ENCODE results near the gene IWS1. TPM values are rescaled to one million over a fixed set of nuclear protein-coding genes. Genes with fewer than 3 reads are reported as not detected.

The IWS1 gene
- total RNA-seq, 1 experiment from 2014 or later: 22.7 TPM

GRCh38 chr2:127541809-127542208, 15.5 kb upstream of the IWS1 start:
- Histone ChIP-seq H3K9me3 (ENCODE audit: low read length) (no peaks in the 10 kb centered on the region), H2AFZ (ENCODE audit: low read length) (no peak overlapping the region), H3K4me2 (ENCODE audit: low read depth, low read length, poor library complexity, severe bottlenecking) (no peak overlapping the region), H3K36me3 (ENCODE audit: insufficient read depth, low read length) (no peaks in the 10 kb centered on the region), H4K20me1 (ENCODE audit: insufficient read depth, low read depth, low read length) (no peaks in the 10 kb centered on the region), H3K79me2 (ENCODE audit: low read length) (no peaks in the 10 kb centered on the region), H3K9me2 (replicated peaks; ENCODE audit: insufficient read depth, low read length) (no peaks in the 10 kb centered on the region), H3K27me3 (ENCODE audit: low read length) (no peaks in the 10 kb centered on the region), H3K4me3 (ENCODE audit: low read length) (no peak overlapping the region), H3K9ac (ENCODE audit: low read length) (no peak overlapping the region), H3K4me1 (ENCODE audit: low read length) (no peaks in the 10 kb centered on the region), H3K27ac (ENCODE audit: low read length) (no peak overlapping the region)
- DNase-seq: no peak

- Histone ChIP-seq H3K4me3 (ENCODE audit: low read length) (no peak overlapping the region), H2AFZ (ENCODE audit: low read length) (no peak overlapping the region), H3K9me2 (replicated peaks; ENCODE audit: insufficient read depth, low read length) (no peaks in the 10 kb centered on the region), H3K27me3 (ENCODE audit: low read length) (no peaks in the 10 kb centered on the region), H3K9me3 (ENCODE audit: low read length) (no peaks in the 10 kb centered on the region), H3K36me3 (ENCODE audit: insufficient read depth, low read length) (no peaks in the 10 kb centered on the region), H3K4me1 (ENCODE audit: low read length) (no peaks in the 10 kb centered on the region), H3K79me2 (ENCODE audit: low read length) (no peaks in the 10 kb centered on the region), H3K9ac (ENCODE audit: low read length) (no peak overlapping the region), H4K20me1 (ENCODE audit: insufficient read depth, low read depth, low read length) (no peaks in the 10 kb centered on the region), H3K27ac (ENCODE audit: low read length) (no peak overlapping the region), H3K4me2 (ENCODE audit: low read depth, low read length, poor library complexity, severe bottlenecking) (no peak overlapping the region)
- no peak for DNase-seq
Observed at GRCh38 chr2:127537644-127538043, 11.4 kb upstream of the IWS1 start.

GRCh38 chr2:127536707-127537541, 10.6 kb upstream of the IWS1 start:
- Histone ChIP-seq H4K20me1 (ENCODE audit: insufficient read depth, low read depth, low read length) (no peaks in the 10 kb centered on the region), H3K4me1 (ENCODE audit: low read length) (no peaks in the 10 kb centered on the region), H3K9me3 (ENCODE audit: low read length) (no peaks in the 10 kb centered on the region), H3K27me3 (ENCODE audit: low read length) (no peaks in the 10 kb centered on the region), H3K27ac (ENCODE audit: low read length) (no peak overlapping the region), H3K36me3 (ENCODE audit: insufficient read depth, low read length) (no peaks in the 10 kb centered on the region), H3K4me2 (ENCODE audit: low read depth, low read length, poor library complexity, severe bottlenecking) (no peak overlapping the region), H2AFZ (ENCODE audit: low read length) (no peak overlapping the region), H3K79me2 (ENCODE audit: low read length) (no peaks in the 10 kb centered on the region), H3K9me2 (replicated peaks; ENCODE audit: insufficient read depth, low read length) (no peaks in the 10 kb centered on the region), H3K9ac (ENCODE audit: low read length) (no peak overlapping the region), H3K4me3 (ENCODE audit: low read length) (no peak overlapping the region)
- DNase-seq: peak; percentile 33

GRCh38 chr2:127535918-127536317, 9.6 kb upstream of the IWS1 start:
- Histone ChIP-seq H3K4me1 (ENCODE audit: low read length) (no peaks in the 10 kb centered on the region), H3K9ac (ENCODE audit: low read length) (no peak overlapping the region), H3K4me3 (ENCODE audit: low read length) (no peak overlapping the region), H3K4me2 (ENCODE audit: low read depth, low read length, poor library complexity, severe bottlenecking) (no peak overlapping the region), H4K20me1 (ENCODE audit: insufficient read depth, low read depth, low read length) (no peaks in the 10 kb centered on the region), H3K27ac (ENCODE audit: low read length) (no peak overlapping the region), H3K27me3 (ENCODE audit: low read length) (no peaks in the 10 kb centered on the region), H2AFZ (ENCODE audit: low read length) (no peak overlapping the region), H3K36me3 (ENCODE audit: insufficient read depth, low read length) (no peaks in the 10 kb centered on the region), H3K9me2 (replicated peaks; ENCODE audit: insufficient read depth, low read length) (no peaks in the 10 kb centered on the region), H3K79me2 (ENCODE audit: low read length) (no peaks in the 10 kb centered on the region), H3K9me3 (ENCODE audit: low read length) (no peaks in the 10 kb centered on the region)
- DNase-seq: peak; percentile 20

GRCh38 chr2:127535422-127535901, 9.2 kb upstream of the IWS1 start, which contains the start of gene MYO7B:
Gene MYO7B, plus strand, starts transcription at chr2:127535683. Its CDS starts 24,040 bp downstream, at chr2:127559723.
- H3K9me3 ChIP-seq (ENCODE audit: low read length): no peaks in the 10 kb centered on the region
- no peaks in the 10 kb centered on the region for H4K20me1 ChIP-seq (ENCODE audit: insufficient read depth, low read depth, low read length)
- no peaks in the 10 kb centered on the region for H3K36me3 ChIP-seq (ENCODE audit: insufficient read depth, low read length)
- no peaks in the 10 kb centered on the region for H3K9me2 ChIP-seq (replicated peaks; ENCODE audit: insufficient read depth, low read length)
- H3K79me2 ChIP-seq (ENCODE audit: low read length): no peaks in the 10 kb centered on the region
- peak; percentile 34 for DNase-seq
- no peak within 1 kb of the TSS for H3K27ac ChIP-seq (ENCODE audit: low read length)
- no peaks in the 10 kb centered on the region for H3K4me1 ChIP-seq (ENCODE audit: low read length)
- no peak within 1 kb of the TSS for H3K9ac ChIP-seq (ENCODE audit: low read length)
- H3K4me3 ChIP-seq (ENCODE audit: low read length): no peak within 1 kb of the TSS
- H3K4me2 ChIP-seq (ENCODE audit: low read depth, low read length, poor library complexity, severe bottlenecking): no peak within 1 kb of the TSS
- no peaks in the 10 kb centered on the region for H3K27me3 ChIP-seq (ENCODE audit: low read length)
- H2AFZ ChIP-seq (ENCODE audit: low read length): no peak within 1 kb of the TSS

GRCh38 chr2:127532296-127532695, 6.0 kb upstream of the IWS1 start:
- no peak overlapping the region for H3K4me2 ChIP-seq (ENCODE audit: low read depth, low read length, poor library complexity, severe bottlenecking)
- H2AFZ ChIP-seq (ENCODE audit: low read length): no peak overlapping the region
- no peaks in the 10 kb centered on the region for H3K27me3 ChIP-seq (ENCODE audit: low read length)
- H3K36me3 ChIP-seq (ENCODE audit: insufficient read depth, low read length): no peaks in the 10 kb centered on the region
- no peaks in the 10 kb centered on the region for H3K79me2 ChIP-seq (ENCODE audit: low read length)
- no peak for DNase-seq
- no peaks in the 10 kb centered on the region for H4K20me1 ChIP-seq (ENCODE audit: insufficient read depth, low read depth, low read length)
- H3K27ac ChIP-seq (ENCODE audit: low read length): no peak overlapping the region
- H3K9me3 ChIP-seq (ENCODE audit: low read length): no peaks in the 10 kb centered on the region
- no peak overlapping the region for H3K9ac ChIP-seq (ENCODE audit: low read length)
- H3K4me3 ChIP-seq (ENCODE audit: low read length): no peak overlapping the region
- peaks cover 5% of the 10 kb centered on the region for H3K4me1 ChIP-seq (ENCODE audit: low read length)
- no peaks in the 10 kb centered on the region for H3K9me2 ChIP-seq (replicated peaks; ENCODE audit: insufficient read depth, low read length)

GRCh38 chr2:127531221-127531648, 4.9 kb upstream of the IWS1 start:
- peak; percentile 49 for DNase-seq
- Histone ChIP-seq H3K27ac (ENCODE audit: low read length) (no peak overlapping the region), H3K79me2 (ENCODE audit: low read length) (no peaks in the 10 kb centered on the region), H3K36me3 (ENCODE audit: insufficient read depth, low read length) (no peaks in the 10 kb centered on the region), H3K4me1 (ENCODE audit: low read length) (peaks cover 10% of the 10 kb centered on the region), H3K4me2 (ENCODE audit: low read depth, low read length, poor library complexity, severe bottlenecking) (no peak overlapping the region), H3K9me2 (replicated peaks; ENCODE audit: insufficient read depth, low read length) (no peaks in the 10 kb centered on the region), H3K9me3 (ENCODE audit: low read length) (no peaks in the 10 kb centered on the region), H3K27me3 (ENCODE audit: low read length) (no peaks in the 10 kb centered on the region), H2AFZ (ENCODE audit: low read length) (no peak overlapping the region), H4K20me1 (ENCODE audit: insufficient read depth, low read depth, low read length) (no peaks in the 10 kb centered on the region), H3K9ac (ENCODE audit: low read length) (no peak overlapping the region), H3K4me3 (ENCODE audit: low read length) (no peak overlapping the region)

- Histone ChIP-seq H2AFZ (ENCODE audit: low read length) (no peak overlapping the region), H3K9me3 (ENCODE audit: low read length) (no peaks in the 10 kb centered on the region), H3K4me3 (ENCODE audit: low read length) (no peak overlapping the region), H3K9ac (ENCODE audit: low read length) (no peak overlapping the region), H3K27me3 (ENCODE audit: low read length) (no peaks in the 10 kb centered on the region), H4K20me1 (ENCODE audit: insufficient read depth, low read depth, low read length) (no peaks in the 10 kb centered on the region; the same call in 1 of the 2 replicates), H3K36me3 (ENCODE audit: insufficient read depth, low read length) (no peaks in the 10 kb centered on the region), H3K4me2 (ENCODE audit: low read depth, low read length, poor library complexity, severe bottlenecking) (no peak overlapping the region), H3K79me2 (ENCODE audit: low read length) (peaks cover 7% of the 10 kb centered on the region), H3K4me1 (ENCODE audit: low read length) (peaks cover 10% of the 10 kb centered on the region), H3K9me2 (replicated peaks; ENCODE audit: insufficient read depth, low read length) (no peaks in the 10 kb centered on the region), H3K27ac (ENCODE audit: low read length) (no peak overlapping the region)
- no peak for DNase-seq
Observed at GRCh38 chr2:127530245-127531140, 4.2 kb upstream of the IWS1 start.

All from Karpas-422 (cell line).